OCI-LY7 (cell line): Measurements from ENCODE around the gene CACNB3. TPM values are rescaled to one million over a fixed set of nuclear protein-coding genes. Genes with fewer than 3 reads are reported as not detected.

Experiments used
- BruUV-seq: library from RNA; stranded (reverse); fragments of 400-500 nt; replicated peaks from 2 replicates; lab custom pipeline; 2021; lab: Mats Ljungman, UMichigan
- CTCF ChIA-PET: fragments of 300-600 bp; sonication (Branson Sonifier 250); formaldehyde crosslinking; loops from one replicate; lab custom pipeline; 2022; ENCODE audit warnings: antibody characterized with exemption; ENCODE audit not compliant: unreplicated experiment; lab: Charles Lee
- POLR2A ChIA-PET: fragments of 300-600 bp; sonication (Branson Sonifier 250); formaldehyde crosslinking; loops from one replicate; lab custom pipeline; 2022; ENCODE audit warnings: antibody characterized with exemption; lab: Charles Lee
- DNase-seq: peaks from one replicate; pipeline ENCODE4 v3.0.0-alpha.2; 2015; ENCODE audit warnings: low spot score
- H2AFZ ChIP-seq: fragments of 200-600 bp; sonication (generic), shearing (Covaris generic); 2 replicates; pipeline ENCODE4 v1.6.1; 2014; ENCODE audit warnings: mild to moderate bottlenecking, antibody characterized with exemption, low read length, moderate library complexity
- H3K27ac ChIP-seq: fragments of 200-600 bp; sonication (generic); 2 replicates; pipeline ENCODE4 v1.5.1; 2014; ENCODE audit warnings: mixed run types, low read depth, mild to moderate bottlenecking, moderate library complexity, low read length, inconsistent platforms; ENCODE audit not compliant: poor library complexity, severe bottlenecking
- H3K36me3 ChIP-seq: fragments of 200-600 bp; sonication (generic); 2 replicates; pipeline ENCODE4 v1.6.1; 2014; ENCODE audit warnings: mild to moderate bottlenecking, antibody characterized with exemption, low read length, moderate library complexity, mixed read lengths; ENCODE audit not compliant: insufficient read depth
- H3K4me1 ChIP-seq: fragments of 200-600 bp; sonication (generic); 2 replicates; pipeline ENCODE4 v1.5.1; 2014; ENCODE audit warnings: mild to moderate bottlenecking, low read length; ENCODE audit not compliant: insufficient read depth, poor library complexity, severe bottlenecking
- H3K4me2 ChIP-seq: fragments of 200-600 bp; sonication (generic); 2 replicates; pipeline ENCODE4 v1.6.1; 2014; ENCODE audit warnings: mild to moderate bottlenecking, low read length
- H3K4me3 ChIP-seq: fragments of 200-600 bp; sonication (generic); 2 replicates; pipeline ENCODE4 v1.5.1; 2014; ENCODE audit warnings: mild to moderate bottlenecking, low read depth, low read length; ENCODE audit not compliant: poor library complexity, severe bottlenecking
- H3K79me2 ChIP-seq: fragments of 200-600 bp; sonication (generic); 2 replicates; pipeline ENCODE4 v1.6.1; 2016; ENCODE audit warnings: low read depth, mild to moderate bottlenecking, low read length, moderate library complexity, mixed read lengths; ENCODE audit not compliant: insufficient read depth
- H3K9me2 ChIP-seq: fragments of 200-600 bp; sonication (generic); 2 replicates; pipeline ENCODE4 v1.6.1; 2016; ENCODE audit warnings: mild to moderate bottlenecking, low read length, mixed read lengths; ENCODE audit not compliant: insufficient read depth
- H3K9me3 ChIP-seq: fragments of 200-600 bp; sonication (generic); 2 replicates; pipeline ENCODE4 v1.6.1; 2014; ENCODE audit warnings: mild to moderate bottlenecking, mixed run types, low read length, mixed read lengths
- H4K20me1 ChIP-seq: fragments of 200-600 bp; sonication (generic); 2 replicates; pipeline ENCODE4 v1.6.1; 2014; ENCODE audit warnings: mild to moderate bottlenecking, antibody characterized with exemption, low read length, moderate library complexity, mixed read lengths; ENCODE audit not compliant: insufficient read depth
- CTCF ChIP-seq: fragments of 200-600 bp; sonication (generic); conservative IDR thresholded peaks from 2 replicates; pipeline ENCODE4 v1.5.1; 2014; ENCODE audit warnings: mild to moderate bottlenecking, antibody characterized with exemption, low read length, moderate library complexity, mixed read lengths
- intact Hi-C: fragments of 100-400 bp; cut with micrococcal nuclease; formaldehyde crosslinking; loops from one replicate; pipeline ENCODE4 v1.10.0; 2022; ENCODE audit not compliant: unreplicated experiment
- microRNA-seq: library from miRNA; unstranded; fragments of <30 nt; microRNA quantifications from one replicate; pipeline ENCODE4 v1.2.0, GENCODE V29; 2022; ENCODE audit warnings: borderline replicate concordance
- small RNA-seq: library from RNA; depleted of rRNA; stranded (forward); fragments of <200 nt; gene quantifications from one replicate; pipeline ENCODE3, GENCODE V24; 2014
- total RNA-seq, 2 experiments: library from RNA; depleted of rRNA in 1 of 2; stranded (reverse); fragments of >200 nt in 1 of 2; shearing (Covaris generic) in 1 of 2; gene quantifications; 2 replicates each; pipeline ENCODE4 v1.2.3, GENCODE V29; 2014 to 2022

CACNB3 gene
- total RNA-seq, 2 experiments from 2014 or later, result 5.6 to 20.6 TPM

DNA sequence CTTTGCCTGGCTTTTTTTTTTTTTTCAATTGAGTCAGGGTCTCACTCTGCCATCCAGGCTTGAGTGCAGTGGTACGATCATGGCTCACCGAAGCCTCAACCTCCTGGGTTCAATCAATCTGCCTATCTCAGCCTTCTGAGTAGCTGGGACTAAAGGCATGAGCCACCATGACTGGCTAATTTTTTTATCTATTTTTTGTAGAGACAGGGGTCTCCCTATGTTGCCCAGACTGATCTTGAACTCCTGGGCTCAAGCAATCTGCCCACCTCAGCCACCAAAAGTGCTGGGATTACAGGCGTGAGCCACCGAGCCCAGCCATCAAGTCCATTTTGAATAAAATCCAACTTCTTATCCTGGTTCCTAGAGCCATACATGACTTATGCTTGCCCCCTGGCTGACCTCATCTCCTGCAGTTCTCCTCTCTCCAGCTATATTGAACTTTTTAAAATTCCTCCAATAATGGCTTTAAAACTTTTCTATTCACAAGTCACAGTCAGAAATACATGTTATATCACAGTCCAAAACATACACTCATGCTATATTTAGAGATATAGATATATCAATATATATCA, 57.7 kb downstream of the CACNB3 start:
- Histone ChIP-seq H3K9me2 (no peaks in the 10 kb centered on the region), H3K9me3 (no peaks in the 10 kb centered on the region), H3K4me3 (no peak overlapping the region), H3K27ac (no peak overlapping the region), H2AFZ (no peak overlapping the region), H3K4me2 (no peak overlapping the region), H4K20me1 (no peaks in the 10 kb centered on the region), H3K79me2 (no peaks in the 10 kb centered on the region), H3K36me3 (no peaks in the 10 kb centered on the region), H3K4me1 (no peaks in the 10 kb centered on the region)
- intact Hi-C loops, result no loop called here
- ChIA-PET POLR2A (interaction anchor here (1.6 to 2.4 kb wide), 2 partner anchors 11 to 19 kb away, joined by 3 to 14 read pairs; partner anchors contain the start of gene RND1), CTCF (no interaction called here)
- TF ChIP-seq CTCF, result no peak
- no peak for DNase-seq
- BruUV-seq, result no TSS peak

Small RNA genes within 50 kb of the gene (microRNA-seq; reads per million reads assigned to microRNA genes)
- gene MIR4701, result not detected

Small RNA genes within 50 kb of the gene (small RNA-seq; reads per million reads assigned to genes)
- not detected for gene MIR4701
- not detected for gene RF00019

Other genes starting within 250 kb of the CACNB3 start
- gene LALBA, start 248.4 kb upstream of the CACNB3 start, total RNA-seq (2014; rRNA removed; shearing (Covaris generic)), result not detected in 2 replicates
- gene LALBA, start 248.4 kb upstream of the CACNB3 start, total RNA-seq (2022), result not detected in 2 replicates
- 47.1 and 58.5 TPM in 2 replicates for gene KANSL2, start 136.3 kb upstream of the CACNB3 start, total RNA-seq (2014; rRNA removed; shearing (Covaris generic))
- 52.5 and 52.7 TPM in 2 replicates for gene KANSL2, start 136.3 kb upstream of the CACNB3 start, total RNA-seq (2022)
- 23.6 and 30.9 TPM in 2 replicates for gene CCNT1, start 101.8 kb upstream of the CACNB3 start, total RNA-seq (2014; rRNA removed; shearing (Covaris generic))
- 57.7 and 59.1 TPM in 2 replicates for gene CCNT1, start 101.8 kb upstream of the CACNB3 start, total RNA-seq (2022)
- gene ADCY6, start 29.4 kb upstream of the CACNB3 start, total RNA-seq (2014; rRNA removed; shearing (Covaris generic)), result not detected in 2 replicates
- not detected in 2 replicates for gene ADCY6, start 29.4 kb upstream of the CACNB3 start, total RNA-seq (2022)
- 91.1 and 101 TPM in 2 replicates for gene DDX23, start 33.7 kb downstream of the CACNB3 start, total RNA-seq (2014; rRNA removed; shearing (Covaris generic))
- 103 and 119 TPM in 2 replicates for gene DDX23, start 33.7 kb downstream of the CACNB3 start, total RNA-seq (2022)
- 6.5 and 7.3 TPM in 2 replicates for gene RND1, start 47.4 kb downstream of the CACNB3 start, total RNA-seq (2014; rRNA removed; shearing (Covaris generic))
- gene RND1, start 47.4 kb downstream of the CACNB3 start, total RNA-seq (2022), result 12.7 and 13.9 TPM in 2 replicates
- 18.7 TPM in 2 replicates for gene FKBP11, start 107.0 kb downstream of the CACNB3 start, total RNA-seq (2014; rRNA removed; shearing (Covaris generic))
- 60.4 and 66.2 TPM in 2 replicates for gene FKBP11, start 107.0 kb downstream of the CACNB3 start, total RNA-seq (2022)
- gene ARF3, start 139.0 kb downstream of the CACNB3 start, total RNA-seq (2014; rRNA removed; shearing (Covaris generic)), result 41.2 and 42.9 TPM in 2 replicates
- 106 and 133 TPM in 2 replicates for gene ARF3, start 139.0 kb downstream of the CACNB3 start, total RNA-seq (2022)
- gene WNT10B, start 153.2 kb downstream of the CACNB3 start, total RNA-seq (2014; rRNA removed; shearing (Covaris generic)), result not detected in 2 replicates
- gene WNT10B, start 153.2 kb downstream of the CACNB3 start, total RNA-seq (2022), result not detected in 2 replicates
- gene WNT1, start 159.8 kb downstream of the CACNB3 start, total RNA-seq (2014; rRNA removed; shearing (Covaris generic)), result not detected in 2 replicates
- gene WNT1, start 159.8 kb downstream of the CACNB3 start, total RNA-seq (2022), result not detected in 2 replicates
- 0.13 and 0.23 TPM in 2 replicates for gene DDN, start 180.9 kb downstream of the CACNB3 start, total RNA-seq (2014; rRNA removed; shearing (Covaris generic))
- gene DDN, start 180.9 kb downstream of the CACNB3 start, total RNA-seq (2022), result 0.18 TPM in 1 of 2 replicates, not detected in the other
- 22.8 and 23.6 TPM in 2 replicates for gene PRKAG1, start 200.3 kb downstream of the CACNB3 start, total RNA-seq (2014; rRNA removed; shearing (Covaris generic))
- 41.5 and 45.9 TPM in 2 replicates for gene PRKAG1, start 200.3 kb downstream of the CACNB3 start, total RNA-seq (2022)
- 41.8 and 43.2 TPM in 2 replicates for gene KMT2D, start 242.3 kb downstream of the CACNB3 start, total RNA-seq (2014; rRNA removed; shearing (Covaris generic))
- gene KMT2D, start 242.3 kb downstream of the CACNB3 start, total RNA-seq (2022), result 122 and 129 TPM in 2 replicates